Gastroesophageal sphincter (tissue), 4 donors: ENCODE results near the gene MZF1. TPM values are rescaled to one million over a fixed set of nuclear protein-coding genes. Genes with fewer than 3 reads are reported as not detected.

Experiments
- ATAC-seq: fragments of 150-250 bp; one replicate; pipeline ENCODE4 v1.9.1; 2016; ENCODE audit warnings: mild to moderate bottlenecking, moderate library complexity
- H3K27ac ChIP-seq, 4 donors: fragments of 200-600 bp; sonication (generic) in 3 of 4; 1 replicate in 3 of 4; 2 replicates in 1 of 4; pipeline ENCODE4 v1.5.1; 2016 to 2019
- H3K27me3 ChIP-seq: fragments of 200-600 bp; sonication (generic); one replicate; pipeline ENCODE4 v1.5.1; 2019
- H3K36me3 ChIP-seq, 2 donors: fragments of 200-600 bp; sonication (generic); one replicate each; pipeline ENCODE4 v1.5.1; 2019; ENCODE audit warnings: control low read depth in 1 of 2
- H3K4me1 ChIP-seq, 3 donors: fragments of 200-600 bp; sonication (generic); 1 replicate in 2 of 3; 2 replicates in 1 of 3; pipeline ENCODE4 v1.5.1; 2016 to 2019; ENCODE audit warnings: control low read depth in 2 of 3
- H3K4me3 ChIP-seq, 2 donors: fragments of 200-600 bp; sonication (generic); one replicate each; pipeline ENCODE4 v1.5.1; 2019; ENCODE audit warnings: mild to moderate bottlenecking in 1 of 2, moderate library complexity in 1 of 2
- H3K9me3 ChIP-seq, 3 donors: fragments of 200-600 bp; sonication (generic); one replicate each; pipeline ENCODE4 v1.5.1; 2017 to 2019; ENCODE audit warnings: control low read depth in 2 of 3
- EP300 ChIP-seq: sonication (generic); formaldehyde crosslinking; IDR thresholded peaks from one replicate; pipeline ENCODE4 v1.6.1; 2017; ENCODE audit warnings: antibody characterized with exemption, mild to moderate bottlenecking
- POLR2A ChIP-seq, 2 donors: fragments of 450-650 bp; IDR thresholded peaks; one replicate each; pipeline ENCODE4 v1.6.1; 2017; ENCODE audit warnings: antibody characterized with exemption in 2 of 2, mild to moderate bottlenecking in 2 of 2, moderate library complexity in 1 of 2
- POLR2AphosphoS5 ChIP-seq: sonication (generic); formaldehyde crosslinking; IDR thresholded peaks from one replicate; pipeline ENCODE4 v1.6.1; 2017; ENCODE audit warnings: antibody characterized with exemption
- WGBS, 2 donors: methylation state at CpG; one replicate each; pipeline ENCODE4 v1.1.5; 2018; ENCODE audit warnings: low coverage in 1 of 2; 5-methylcytosine and 5-hydroxymethylcytosine counted together
- total RNA-seq, 4 donors: library from RNA; depleted of rRNA; stranded (reverse); fragments of >200 nt; gene quantifications; one replicate each; pipeline ENCODE4 v1.1.0, GENCODE V29; 2016
- TF ChIP-seq, protein P1 (sequence below), 4 experiments: fragments of 200-600 bp in 2 of 4; fragments of 450-650 bp in 2 of 4; sonication (generic) in 1 of 4; IDR thresholded peaks; one replicate each; pipeline ENCODE4 v1.5.1; 2017 to 2019; ENCODE audit warnings: antibody characterized with exemption in 4 of 4, mild to moderate bottlenecking in 2 of 4, moderate library complexity in 2 of 4

The MZF1 gene
- total RNA-seq, 4 donors from 2014 or later = 13.4 to 43.7 (median 22.4) TPM

DNA sequence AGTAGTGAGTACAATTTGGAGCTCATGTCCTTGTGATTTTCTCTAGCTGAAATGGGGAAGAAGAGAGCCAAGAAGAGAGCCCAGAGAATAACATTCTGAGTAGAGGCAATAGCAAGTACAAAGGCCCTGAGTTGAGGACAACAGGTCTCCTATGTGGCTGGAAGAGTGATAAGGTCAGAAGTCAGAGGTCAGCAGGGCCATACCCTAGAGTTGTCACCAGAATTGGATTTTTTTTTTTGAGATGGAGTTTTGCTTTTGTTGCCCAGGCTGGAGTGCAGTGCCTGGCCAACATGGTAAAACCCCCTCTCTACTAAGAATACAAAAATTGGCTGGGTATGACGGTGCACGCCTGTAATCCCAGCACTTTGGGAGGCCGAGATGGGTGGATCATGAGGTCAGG is 37.3 kb downstream of the MZF1 start:
- Histone ChIP-seq H3K27ac (no peak overlapping the region), H3K4me1 (peaks cover 0 to 9% (median 5%) of the 10 kb centered on the region in 3 donors), H3K27me3 (peaks cover 56% of the 10 kb centered on the region), H3K36me3 (no peaks in the 10 kb centered on the region), H3K4me3 (no peak overlapping the region), H3K9me3 (no peaks in the 10 kb centered on the region)
- TF ChIP-seq, protein P1, sequence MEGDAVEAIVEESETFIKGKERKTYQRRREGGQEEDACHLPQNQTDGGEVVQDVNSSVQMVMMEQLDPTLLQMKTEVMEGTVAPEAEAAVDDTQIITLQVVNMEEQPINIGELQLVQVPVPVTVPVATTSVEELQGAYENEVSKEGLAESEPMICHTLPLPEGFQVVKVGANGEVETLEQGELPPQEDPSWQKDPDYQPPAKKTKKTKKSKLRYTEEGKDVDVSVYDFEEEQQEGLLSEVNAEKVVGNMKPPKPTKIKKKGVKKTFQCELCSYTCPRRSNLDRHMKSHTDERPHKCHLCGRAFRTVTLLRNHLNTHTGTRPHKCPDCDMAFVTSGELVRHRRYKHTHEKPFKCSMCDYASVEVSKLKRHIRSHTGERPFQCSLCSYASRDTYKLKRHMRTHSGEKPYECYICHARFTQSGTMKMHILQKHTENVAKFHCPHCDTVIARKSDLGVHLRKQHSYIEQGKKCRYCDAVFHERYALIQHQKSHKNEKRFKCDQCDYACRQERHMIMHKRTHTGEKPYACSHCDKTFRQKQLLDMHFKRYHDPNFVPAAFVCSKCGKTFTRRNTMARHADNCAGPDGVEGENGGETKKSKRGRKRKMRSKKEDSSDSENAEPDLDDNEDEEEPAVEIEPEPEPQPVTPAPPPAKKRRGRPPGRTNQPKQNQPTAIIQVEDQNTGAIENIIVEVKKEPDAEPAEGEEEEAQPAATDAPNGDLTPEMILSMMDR (IDR thresholded peaks at IDR 0.05) = no peak
- TF ChIP-seq EP300 (no peak), POLR2A (IDR thresholded peaks at IDR 0.05) (no peak), POLR2AphosphoS5 (no peak)
- ATAC-seq = no peak
- WGBS, 2 donors = 88% methylated on average over 3 of the region's 3 CpGs; no CpG with 5 or more reads in 1 of the 2 donors

DNA sequence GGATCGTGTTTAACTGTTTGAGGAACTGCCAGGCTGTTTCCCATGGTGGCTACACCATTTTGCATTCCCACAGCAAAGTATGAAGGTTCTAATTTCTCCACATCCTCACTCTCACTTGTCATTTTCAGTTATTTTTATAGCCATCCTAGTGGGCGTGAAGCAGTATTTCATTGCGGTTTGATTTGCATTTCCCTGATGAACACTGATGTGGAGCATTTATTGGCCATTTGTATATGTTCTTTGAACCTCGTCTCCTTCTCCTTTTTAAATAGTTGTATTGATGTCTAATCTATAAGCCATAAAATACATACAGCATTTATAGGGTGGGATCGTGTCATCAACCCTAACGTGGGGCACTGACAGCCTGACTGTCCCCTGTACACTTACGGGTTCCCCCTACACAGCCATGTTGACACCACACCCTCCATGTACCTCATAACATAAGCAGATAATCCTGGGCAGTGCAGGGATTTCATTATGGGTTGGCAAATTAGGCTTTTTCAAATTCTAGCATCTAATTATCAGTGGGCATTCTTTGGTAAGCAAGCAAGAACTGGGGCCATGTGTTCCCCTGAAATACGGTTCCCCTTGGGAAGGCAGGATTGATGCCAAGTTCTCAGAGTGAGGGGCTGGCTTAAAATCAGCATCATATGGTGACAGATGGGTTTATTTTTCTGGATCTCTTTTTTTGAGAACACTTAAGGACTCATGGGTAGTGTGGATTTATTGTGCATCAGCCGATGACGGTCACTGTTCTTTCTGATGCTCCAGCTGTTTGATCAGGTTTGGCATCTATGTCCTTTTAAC is 41.9 kb downstream of the MZF1 start:
- 66 to 67% methylated on average over 9 to 10 of the region's 10 CpGs for WGBS, 2 donors
- H3K27ac ChIP-seq = no peak overlapping the region
- H3K27me3 ChIP-seq = peaks cover 29% of the 10 kb centered on the region
- no peak for ATAC-seq
- H3K4me1 ChIP-seq = no peaks in the 10 kb centered on the region
- no peak overlapping the region for H3K4me3 ChIP-seq
- TF ChIP-seq POLR2A (IDR thresholded peaks at IDR 0.05) (no peak), POLR2AphosphoS5 (no peak), EP300 (no peak)
- TF ChIP-seq, protein P1 (IDR thresholded peaks at IDR 0.05) = no peak
- H3K36me3 ChIP-seq = no peaks in the 10 kb centered on the region
- no peaks in the 10 kb centered on the region for H3K9me3 ChIP-seq

DNA sequence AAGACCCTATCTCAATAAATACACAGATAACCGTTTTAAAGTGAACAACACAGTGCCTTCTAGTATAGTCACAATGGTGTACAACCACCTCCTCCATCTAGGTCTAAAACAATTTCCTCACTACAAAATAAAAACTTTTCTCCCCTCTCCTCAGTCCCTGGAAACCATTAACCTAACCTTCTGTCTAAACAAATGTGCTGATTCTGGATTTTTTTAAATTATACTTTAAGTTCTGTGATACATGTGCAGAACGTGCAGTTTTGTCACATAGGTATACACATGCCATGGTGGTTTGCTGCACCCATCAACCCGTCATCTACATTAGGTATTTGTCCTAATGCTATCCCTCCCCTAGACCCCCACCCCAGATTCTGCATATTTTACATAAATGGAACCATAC is 43.7 kb downstream of the MZF1 start:
- H3K9me3 ChIP-seq = no peaks in the 10 kb centered on the region
- no peak for ATAC-seq
- no peak overlapping the region for H3K4me3 ChIP-seq
- peaks cover 29% of the 10 kb centered on the region for H3K27me3 ChIP-seq
- H3K4me1 ChIP-seq = no peaks in the 10 kb centered on the region
- H3K27ac ChIP-seq = no peak overlapping the region
- H3K36me3 ChIP-seq = no peaks in the 10 kb centered on the region
- 48 to 72% methylated on average over 3 of the region's 3 CpGs for WGBS, 2 donors
- no peak for TF ChIP-seq EP300
- TF ChIP-seq, protein P1 (IDR thresholded peaks at IDR 0.05) = no peak
- TF ChIP-seq POLR2AphosphoS5 = no peak
- TF ChIP-seq POLR2A (IDR thresholded peaks at IDR 0.05) = no peak

DNA sequence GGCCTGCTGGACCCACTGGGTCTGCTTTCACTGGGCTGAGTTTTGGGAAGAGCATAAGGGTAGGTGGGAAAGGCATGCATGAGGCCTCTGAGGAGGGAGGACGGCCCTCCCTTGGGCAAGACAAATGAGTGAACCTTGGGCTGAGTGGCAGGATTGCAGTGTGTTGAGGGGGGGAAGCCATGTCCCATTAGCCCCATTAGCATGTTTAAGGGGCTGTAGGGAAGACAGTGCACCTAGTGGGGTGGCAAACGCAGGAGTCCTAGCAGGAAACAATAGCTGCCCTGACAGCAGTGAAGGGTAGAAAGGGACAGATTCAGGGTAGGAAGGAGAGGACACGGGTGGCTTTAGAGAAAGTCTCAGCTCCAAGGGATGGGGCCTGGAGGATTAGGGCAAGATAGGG is 50.4 kb downstream of the MZF1 start:
- TF ChIP-seq, protein P1 (IDR thresholded peaks at IDR 0.05) = no peak
- TF ChIP-seq POLR2AphosphoS5 = no peak
- TF ChIP-seq EP300 = no peak
- TF ChIP-seq POLR2A (IDR thresholded peaks at IDR 0.05) = no peak

DNA sequence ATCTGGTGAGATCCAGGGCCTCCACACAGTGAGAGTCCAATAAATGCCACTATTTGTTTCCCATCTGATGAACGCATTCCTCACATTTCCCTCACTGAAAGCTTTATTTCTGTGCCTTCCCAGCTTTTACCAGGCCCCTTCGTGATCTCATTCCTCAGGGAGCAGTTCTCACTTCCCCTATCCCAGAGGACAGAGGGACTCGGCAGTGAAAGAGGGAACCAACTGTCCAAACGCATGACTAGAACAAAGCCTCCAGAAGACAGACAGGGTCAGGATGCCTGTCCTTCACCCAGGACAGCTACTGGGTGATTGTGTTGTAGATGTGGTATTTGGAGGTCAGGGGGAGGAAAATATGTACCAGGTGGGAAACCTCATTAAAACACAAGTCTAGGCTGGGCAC is 51.5 kb downstream of the MZF1 start:
- H3K27me3 ChIP-seq = no peaks in the 10 kb centered on the region
- no peak for TF ChIP-seq EP300
- no peak for TF ChIP-seq POLR2A (IDR thresholded peaks at IDR 0.05)
- TF ChIP-seq POLR2AphosphoS5 = no peak
- TF ChIP-seq, protein P1 (IDR thresholded peaks at IDR 0.05) = no peak
- no peaks in the 10 kb centered on the region for H3K9me3 ChIP-seq
- peaks cover 0 to 9% of the 10 kb centered on the region in 2 donors for H3K36me3 ChIP-seq
- WGBS, 2 donors = 53 to 73% methylated on average over 2 to 3 of the region's 4 CpGs
- H3K27ac ChIP-seq = no peak overlapping the region
- ATAC-seq = no peak
- H3K4me1 ChIP-seq = peaks cover 8 to 33% (median 23%) of the 10 kb centered on the region in 3 donors
- H3K4me3 ChIP-seq = no peak overlapping the region

More for the DNA sequence above, 50.4 kb downstream of the MZF1 start:
- ATAC-seq = no peak
- H3K4me3 ChIP-seq = no peak overlapping the region
- no peak overlapping the region for H3K27ac ChIP-seq
- WGBS, 2 donors = 65 to 67% methylated on average over 1 to 2 of the region's 3 CpGs
- H3K9me3 ChIP-seq = no peaks in the 10 kb centered on the region
- peaks cover 8 to 22% (median 16%) of the 10 kb centered on the region in 3 donors for H3K4me1 ChIP-seq
- H3K27me3 ChIP-seq = no peaks in the 10 kb centered on the region
- H3K36me3 ChIP-seq = no peaks in the 10 kb centered on the region
